Calu3 (cell line): Measurements from ENCODE around the gene ALMS1. TPM values are rescaled to one million over a fixed set of nuclear protein-coding genes. Genes with fewer than 3 reads are reported as not detected.
"Not testable (repeated sequence)": the region's sequence is repeated elsewhere in the genome, so short reads cannot be mapped to it uniquely, and the experiment has no call there.

ENCODE experiments used
- BruUV-seq: library from RNA; stranded (reverse); fragments of 400-500 nt; replicated peaks from 2 replicates; lab custom pipeline; 2021; lab: Mats Ljungman, UMichigan
- CTCF ChIA-PET: fragments of 300-600 bp; sonication (Branson Sonifier 250); formaldehyde crosslinking; loops from one replicate; lab custom pipeline; 2022; ENCODE audit warnings: antibody characterized with exemption; lab: Charles Lee
- DNase-seq: peaks from one replicate; pipeline ENCODE4 v3.0.0; 2022
- H3K27ac Mint-ChIP-seq: one replicate; pipeline ENCODE4 v1.8.0; 2022; ENCODE audit warnings: mixed read lengths; ENCODE audit not compliant: unreplicated experiment
- H3K27me3 Mint-ChIP-seq: one replicate; pipeline ENCODE4 v1.8.0; 2022; ENCODE audit warnings: mixed read lengths; ENCODE audit not compliant: unreplicated experiment
- H3K36me3 Mint-ChIP-seq: one replicate; pipeline ENCODE4 v1.8.0; 2022; ENCODE audit warnings: mild to moderate bottlenecking, moderate library complexity, mixed read lengths; ENCODE audit not compliant: insufficient read depth, unreplicated experiment
- H3K4me1 Mint-ChIP-seq: one replicate; pipeline ENCODE4 v1.8.0; 2022; ENCODE audit warnings: mild to moderate bottlenecking, low read depth, mixed read lengths; ENCODE audit not compliant: unreplicated experiment
- H3K4me3 Mint-ChIP-seq: one replicate; pipeline ENCODE4 v1.8.0; 2022; ENCODE audit warnings: mild to moderate bottlenecking, low read depth, moderate library complexity, mixed read lengths; ENCODE audit not compliant: unreplicated experiment
- H3K9me3 Mint-ChIP-seq: one replicate; pipeline ENCODE4 v1.8.0; 2022; ENCODE audit warnings: low read depth, mixed read lengths; ENCODE audit not compliant: unreplicated experiment
- intact Hi-C: fragments of 100-400 bp; cut with micrococcal nuclease; formaldehyde crosslinking; loops from one replicate; pipeline ENCODE4 v1.10.0; 2022; ENCODE audit not compliant: unreplicated experiment
- total RNA-seq: library from RNA; stranded (reverse); gene quantifications from 2 replicates; pipeline ENCODE4 v1.2.3, GENCODE V29; 2022
- TF ChIP-seq, protein P1 (sequence below): fragments of 200-600 bp; IDR thresholded peaks from one replicate; pipeline ENCODE4 v1.8.0; 2022; ENCODE audit warnings: antibody characterized with exemption; ENCODE audit not compliant: unreplicated experiment

The ALMS1 gene
- total RNA-seq, 1 experiment from 2014 or later = 15.8 TPM

- DNase-seq = no peak
- intact Hi-C loops = no loop called here
- Mint-ChIP-seq H3K4me3 (no peak overlapping the region), H3K9me3 (no peaks in the 10 kb centered on the region), H3K36me3 (no peaks in the 10 kb centered on the region), H3K27ac (no peak overlapping the region), H3K27me3 (no peaks in the 10 kb centered on the region), H3K4me1 (peaks cover 1% of the 10 kb centered on the region)
- TF ChIP-seq, protein P1, sequence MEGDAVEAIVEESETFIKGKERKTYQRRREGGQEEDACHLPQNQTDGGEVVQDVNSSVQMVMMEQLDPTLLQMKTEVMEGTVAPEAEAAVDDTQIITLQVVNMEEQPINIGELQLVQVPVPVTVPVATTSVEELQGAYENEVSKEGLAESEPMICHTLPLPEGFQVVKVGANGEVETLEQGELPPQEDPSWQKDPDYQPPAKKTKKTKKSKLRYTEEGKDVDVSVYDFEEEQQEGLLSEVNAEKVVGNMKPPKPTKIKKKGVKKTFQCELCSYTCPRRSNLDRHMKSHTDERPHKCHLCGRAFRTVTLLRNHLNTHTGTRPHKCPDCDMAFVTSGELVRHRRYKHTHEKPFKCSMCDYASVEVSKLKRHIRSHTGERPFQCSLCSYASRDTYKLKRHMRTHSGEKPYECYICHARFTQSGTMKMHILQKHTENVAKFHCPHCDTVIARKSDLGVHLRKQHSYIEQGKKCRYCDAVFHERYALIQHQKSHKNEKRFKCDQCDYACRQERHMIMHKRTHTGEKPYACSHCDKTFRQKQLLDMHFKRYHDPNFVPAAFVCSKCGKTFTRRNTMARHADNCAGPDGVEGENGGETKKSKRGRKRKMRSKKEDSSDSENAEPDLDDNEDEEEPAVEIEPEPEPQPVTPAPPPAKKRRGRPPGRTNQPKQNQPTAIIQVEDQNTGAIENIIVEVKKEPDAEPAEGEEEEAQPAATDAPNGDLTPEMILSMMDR = no peak
- CTCF ChIA-PET = no interaction called here
- BruUV-seq = no TSS peak
These were observed 63.8 kb downstream of the ALMS1 start for GRCh38 chr2:73449404-73449803.

- Mint-ChIP-seq H3K4me3 (no peak overlapping the region), H3K27me3 (no peaks in the 10 kb centered on the region), H3K36me3 (no peaks in the 10 kb centered on the region), H3K4me1 (no peaks in the 10 kb centered on the region), H3K9me3 (no peaks in the 10 kb centered on the region), H3K27ac (no peak overlapping the region)
- TF ChIP-seq, protein P1 = no peak
- no peak for DNase-seq
- intact Hi-C loops = no loop called here
- BruUV-seq = no TSS peak
- CTCF ChIA-PET = no interaction called here
These were observed 65.8 kb downstream of the ALMS1 start for GRCh38 chr2:73451263-73451972.

GRCh38 chr2:73457982-73458381, 72.3 kb downstream of the ALMS1 start:
- Mint-ChIP-seq H3K4me1 (no peaks in the 10 kb centered on the region), H3K4me3 (no peak overlapping the region), H3K9me3 (peaks cover 8% of the 10 kb centered on the region), H3K27me3 (no peaks in the 10 kb centered on the region), H3K27ac (no peak overlapping the region), H3K36me3 (no peaks in the 10 kb centered on the region)
- CTCF ChIA-PET = no interaction called here
- intact Hi-C loops = no loop called here
- no peak for DNase-seq
- TF ChIP-seq, protein P1 = no peak
- no TSS peak for BruUV-seq

DNA sequence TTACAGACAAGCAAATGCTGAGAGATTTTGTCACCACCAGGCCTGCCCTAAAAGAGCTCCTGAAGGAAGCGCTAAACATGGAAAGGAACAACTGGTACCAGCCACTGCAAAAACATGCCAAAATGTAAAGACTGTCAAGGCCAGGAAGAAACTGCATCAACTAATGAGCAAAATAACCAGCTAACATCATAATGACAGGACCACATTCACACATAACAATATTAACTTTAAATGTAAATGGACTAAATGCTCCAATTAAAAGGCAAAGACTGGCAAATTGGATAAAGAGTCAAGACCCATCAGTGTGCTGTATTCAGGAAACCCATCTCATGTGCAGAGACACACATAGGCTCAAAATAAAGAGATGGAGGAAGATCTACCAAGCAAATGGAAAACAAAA, 76.8 kb downstream of the ALMS1 start:
- CTCF ChIA-PET, H3K27me3 Mint-ChIP-seq, intact Hi-C loops, H3K36me3 Mint-ChIP-seq, DNase-seq, H3K4me1 Mint-ChIP-seq, BruUV-seq, H3K27ac Mint-ChIP-seq, H3K9me3 Mint-ChIP-seq, H3K4me3 Mint-ChIP-seq: not testable (repeated sequence)

GRCh38 chr2:73468376-73468775, 82.7 kb downstream of the ALMS1 start:
- Mint-ChIP-seq H3K9me3 (no peaks in the 10 kb centered on the region), H3K36me3 (no peaks in the 10 kb centered on the region), H3K4me1 (no peaks in the 10 kb centered on the region), H3K27me3 (no peaks in the 10 kb centered on the region), H3K4me3 (no peak overlapping the region), H3K27ac (no peak overlapping the region)
- intact Hi-C loops = no loop called here
- DNase-seq = no peak
- CTCF ChIA-PET = no interaction called here
- TF ChIP-seq, protein P1 = no peak
- no TSS peak for BruUV-seq

DNA sequence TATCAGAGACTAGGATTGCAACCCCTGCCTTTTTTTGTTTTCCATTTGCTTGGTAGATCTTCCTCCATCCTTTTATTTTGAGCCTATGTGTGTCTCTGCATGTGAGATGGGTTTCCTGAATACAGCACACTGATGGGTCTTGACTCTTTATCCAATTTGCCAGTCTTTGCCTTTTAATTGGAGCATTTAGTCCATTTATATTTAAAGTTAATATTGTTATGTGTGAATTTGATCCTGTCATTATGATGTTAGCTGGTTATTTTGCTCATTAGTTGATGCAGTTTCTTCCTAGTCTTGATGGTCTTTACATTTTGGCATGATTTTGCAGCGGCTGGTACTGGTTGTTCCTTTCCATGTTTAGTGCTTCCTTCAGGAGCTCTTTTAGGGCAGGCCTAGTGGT, 98.2 kb downstream of the ALMS1 start:
- intact Hi-C loops, H3K36me3 Mint-ChIP-seq, H3K4me3 Mint-ChIP-seq, BruUV-seq, DNase-seq, H3K27ac Mint-ChIP-seq, H3K27me3 Mint-ChIP-seq, H3K4me1 Mint-ChIP-seq, H3K9me3 Mint-ChIP-seq, CTCF ChIA-PET: not testable (repeated sequence)
